ENCODE measurements around the gene ZRANB3.

Gene ZRANB3

GRCh38 chr2:135219226-135219625, 311.8 kb downstream of the ZRANB3 start:
- Histone ChIP-seq H3K9ac (ENCODE audit: low read length) (no peak overlapping the region), H2AFZ (ENCODE audit: low read length) (no peak overlapping the region)
- TF ChIP-seq EZH2 (IDR thresholded peaks at IDR 0.05; ENCODE audit: borderline replicate concordance, low read length): no peak
- no peak for TF ChIP-seq CTCF (IDR thresholded peaks at IDR 0.05; ENCODE audit: low read length)

GRCh38 chr2:135218426-135218825, 312.6 kb downstream of the ZRANB3 start:
- Histone ChIP-seq H3F3A (ENCODE audit: insufficient read depth, low read length) (no peaks in the 10 kb centered on the region), H4K20me1 (ENCODE audit: insufficient read depth, low read length) (no peaks in the 10 kb centered on the region), H3K27me3 (ENCODE audit: insufficient read depth, low read length) (no peaks in the 10 kb centered on the region), H3K79me2 (ENCODE audit: insufficient read depth, low read length) (no peaks in the 10 kb centered on the region), H3K27ac (ENCODE audit: low read depth, low read length, poor library complexity, severe bottlenecking) (no peak overlapping the region), H3K4me2 (ENCODE audit: low read length) (no peak overlapping the region), H3K4me1 (ENCODE audit: insufficient read depth, low read length, severe bottlenecking) (no peaks in the 10 kb centered on the region), H3K4me3 (ENCODE audit: low read depth, low read length, poor library complexity, severe bottlenecking) (no peak overlapping the region), H3K9me3 (ENCODE audit: low read length) (no peaks in the 10 kb centered on the region), H3K9me2 (ENCODE audit: low read depth, low read length) (no peaks in the 10 kb centered on the region), H2AFZ (ENCODE audit: low read length) (no peak overlapping the region), H3K9ac (ENCODE audit: low read length) (no peak overlapping the region), H3K36me3 (ENCODE audit: insufficient read depth, low read length) (0 out of 2 replicates have a peak, but pooled peaks cover 3% of the 10 kb centered on the region)
- no peak for TF ChIP-seq EZH2 (IDR thresholded peaks at IDR 0.05; ENCODE audit: borderline replicate concordance, low read length)
- TF ChIP-seq CTCF (IDR thresholded peaks at IDR 0.05; ENCODE audit: low read length): no peak

More at GRCh38 chr2:135219226-135219625, 311.8 kb downstream of the ZRANB3 start:
- Histone ChIP-seq H3K4me2 (ENCODE audit: low read length) (no peak overlapping the region), H3F3A (ENCODE audit: insufficient read depth, low read length) (no peaks in the 10 kb centered on the region), H4K20me1 (ENCODE audit: insufficient read depth, low read length) (no peaks in the 10 kb centered on the region), H3K36me3 (ENCODE audit: insufficient read depth, low read length) (0 out of 2 replicates have a peak, but pooled peaks cover 3% of the 10 kb centered on the region), H3K9me3 (ENCODE audit: low read length) (no peaks in the 10 kb centered on the region), H3K79me2 (ENCODE audit: insufficient read depth, low read length) (no peaks in the 10 kb centered on the region), H3K27ac (ENCODE audit: low read depth, low read length, poor library complexity, severe bottlenecking) (no peak overlapping the region), H3K4me3 (ENCODE audit: low read depth, low read length, poor library complexity, severe bottlenecking) (no peak overlapping the region), H3K4me1 (ENCODE audit: insufficient read depth, low read length, severe bottlenecking) (no peaks in the 10 kb centered on the region), H3K27me3 (ENCODE audit: insufficient read depth, low read length) (no peaks in the 10 kb centered on the region), H3K9me2 (ENCODE audit: low read depth, low read length) (no peaks in the 10 kb centered on the region)

GRCh38 chr2:135212757-135213156, 318.3 kb downstream of the ZRANB3 start:
- H2AFZ ChIP-seq (ENCODE audit: low read length): no peak overlapping the region
- no peaks in the 10 kb centered on the region for H3K4me1 ChIP-seq (ENCODE audit: insufficient read depth, low read length, severe bottlenecking)
- H3K9me3 ChIP-seq (ENCODE audit: low read length): no peaks in the 10 kb centered on the region
- no peaks in the 10 kb centered on the region for H3F3A ChIP-seq (ENCODE audit: insufficient read depth, low read length)
- TF ChIP-seq CTCF (IDR thresholded peaks at IDR 0.05; ENCODE audit: low read length) (no peak), EZH2 (IDR thresholded peaks at IDR 0.05; ENCODE audit: borderline replicate concordance, low read length) (no peak)
- H4K20me1 ChIP-seq (ENCODE audit: insufficient read depth, low read length): no peaks in the 10 kb centered on the region
- no peak overlapping the region for H3K4me3 ChIP-seq (ENCODE audit: low read depth, low read length, poor library complexity, severe bottlenecking)
- H3K9me2 ChIP-seq (ENCODE audit: low read depth, low read length): no peaks in the 10 kb centered on the region
- no peaks in the 10 kb centered on the region for H3K79me2 ChIP-seq (ENCODE audit: insufficient read depth, low read length)
- H3K27me3 ChIP-seq (ENCODE audit: insufficient read depth, low read length): no peaks in the 10 kb centered on the region
- H3K9ac ChIP-seq (ENCODE audit: low read length): no peak overlapping the region
- 0 out of 2 replicates have a peak, but pooled peaks cover 3% of the 10 kb centered on the region for H3K36me3 ChIP-seq (ENCODE audit: insufficient read depth, low read length)
- no peak overlapping the region for H3K27ac ChIP-seq (ENCODE audit: low read depth, low read length, poor library complexity, severe bottlenecking)
- no peak overlapping the region for H3K4me2 ChIP-seq (ENCODE audit: low read length)

Measured in OCI-LY1 (cell line).